GM19468 (cell line): ENCODE results near the gene PXDC1.
"Not testable (repeated sequence)": the region's sequence is repeated elsewhere in the genome, so short reads cannot be mapped to it uniquely, and the experiment has no call there.

Source experiments
- ATAC-seq: cut with Tn5 transposase; IDR thresholded peaks from one replicate; pipeline ENCODE4 v1.9.1; 2021; ENCODE audit warnings: mild to moderate bottlenecking, moderate library complexity, moderate number of reproducible peaks; ENCODE audit not compliant: unreplicated experiment; ENCODE audit errors: extremely low read depth

PXDC1 gene

DNA sequence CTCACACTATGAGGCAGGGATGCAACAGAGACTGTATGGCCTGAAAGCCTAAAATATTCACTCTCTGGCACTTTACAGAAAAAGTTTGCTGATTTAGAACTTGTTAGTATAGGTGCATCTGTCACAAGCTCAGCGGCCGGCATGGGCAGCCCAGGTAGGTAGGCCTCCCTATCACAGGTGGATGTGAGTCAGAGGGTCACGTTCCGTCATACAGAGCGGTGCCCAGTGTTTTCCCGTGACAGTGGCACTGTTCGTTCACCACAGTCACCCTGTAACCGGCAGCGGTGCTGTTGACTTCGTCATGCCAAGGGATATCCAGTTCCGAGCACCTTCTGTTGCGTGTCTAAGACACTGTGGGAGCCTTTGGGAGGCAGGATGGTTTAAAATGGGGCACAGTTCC lies 32.9 kb upstream of the PXDC1 start:
- ATAC-seq = no peak

- no peak for ATAC-seq
Measured at GRCh38 chr6:3782876-3783832, 31.6 kb upstream of the PXDC1 start.

DNA sequence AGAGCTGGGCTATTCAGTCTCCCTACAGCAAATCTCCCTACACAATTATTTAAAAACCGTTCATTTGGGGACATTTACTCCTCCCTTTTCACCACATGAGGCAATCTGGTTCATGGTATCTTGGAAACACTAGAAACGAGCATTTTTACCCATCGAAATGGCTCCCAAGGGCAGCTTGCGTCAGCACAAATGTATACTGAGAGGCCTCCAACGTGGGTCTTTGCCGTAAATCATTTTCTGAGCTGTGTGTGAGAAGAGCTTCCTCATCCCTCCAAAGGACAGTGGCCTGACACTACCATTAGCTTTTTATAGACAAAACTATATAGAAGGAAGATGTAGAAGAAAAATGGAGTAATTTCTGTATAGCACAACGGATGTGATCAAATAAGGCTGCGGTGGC lies 30.0 kb upstream of the PXDC1 start:
- ATAC-seq = no peak

- no peak for ATAC-seq
Measured at GRCh38 chr6:3779574-3779849, 28.0 kb upstream of the PXDC1 start.

GRCh38 chr6:3778701-3779573 lies 27.4 kb upstream of the PXDC1 start:
- ATAC-seq = no peak

GRCh38 chr6:3777730-3778461 lies 26.4 kb upstream of the PXDC1 start:
- ATAC-seq = no peak

GRCh38 chr6:3776881-3777507 lies 25.5 kb upstream of the PXDC1 start:
- no peak for ATAC-seq

GRCh38 chr6:3775847-3776246 lies 24.3 kb upstream of the PXDC1 start:
- ATAC-seq = no peak

GRCh38 chr6:3775386-3775785 lies 23.9 kb upstream of the PXDC1 start:
- no peak for ATAC-seq

DNA sequence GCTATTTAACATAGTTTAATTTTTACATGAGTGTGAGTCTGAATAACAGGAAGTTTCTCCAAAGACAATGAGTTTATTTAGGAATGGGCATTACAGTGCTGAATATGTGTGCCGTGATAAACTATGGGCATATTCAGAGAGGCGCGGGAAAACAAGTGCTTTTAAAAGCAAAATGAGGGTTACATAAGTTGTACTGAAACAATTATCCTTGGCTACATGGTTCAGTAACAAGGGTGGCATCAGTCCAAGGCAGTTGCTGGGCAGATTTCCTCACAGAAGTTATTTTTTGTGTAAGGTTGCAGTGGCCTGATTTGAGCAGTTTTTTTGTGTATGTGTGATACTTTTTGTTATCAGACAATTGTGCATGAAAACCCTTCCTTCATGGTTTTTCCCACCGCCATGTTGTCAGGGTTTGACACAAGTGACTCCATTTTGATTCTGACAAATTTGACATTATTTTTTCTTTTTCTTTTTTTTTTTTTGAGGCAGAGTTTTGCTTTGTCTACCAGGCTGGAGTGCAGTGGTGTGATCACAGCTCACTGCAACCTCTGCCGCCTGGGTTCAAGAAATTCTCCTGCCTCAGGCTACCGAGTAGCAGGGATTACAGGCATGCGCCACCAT lies 22.3 kb upstream of the PXDC1 start:
- ATAC-seq = no peak

DNA sequence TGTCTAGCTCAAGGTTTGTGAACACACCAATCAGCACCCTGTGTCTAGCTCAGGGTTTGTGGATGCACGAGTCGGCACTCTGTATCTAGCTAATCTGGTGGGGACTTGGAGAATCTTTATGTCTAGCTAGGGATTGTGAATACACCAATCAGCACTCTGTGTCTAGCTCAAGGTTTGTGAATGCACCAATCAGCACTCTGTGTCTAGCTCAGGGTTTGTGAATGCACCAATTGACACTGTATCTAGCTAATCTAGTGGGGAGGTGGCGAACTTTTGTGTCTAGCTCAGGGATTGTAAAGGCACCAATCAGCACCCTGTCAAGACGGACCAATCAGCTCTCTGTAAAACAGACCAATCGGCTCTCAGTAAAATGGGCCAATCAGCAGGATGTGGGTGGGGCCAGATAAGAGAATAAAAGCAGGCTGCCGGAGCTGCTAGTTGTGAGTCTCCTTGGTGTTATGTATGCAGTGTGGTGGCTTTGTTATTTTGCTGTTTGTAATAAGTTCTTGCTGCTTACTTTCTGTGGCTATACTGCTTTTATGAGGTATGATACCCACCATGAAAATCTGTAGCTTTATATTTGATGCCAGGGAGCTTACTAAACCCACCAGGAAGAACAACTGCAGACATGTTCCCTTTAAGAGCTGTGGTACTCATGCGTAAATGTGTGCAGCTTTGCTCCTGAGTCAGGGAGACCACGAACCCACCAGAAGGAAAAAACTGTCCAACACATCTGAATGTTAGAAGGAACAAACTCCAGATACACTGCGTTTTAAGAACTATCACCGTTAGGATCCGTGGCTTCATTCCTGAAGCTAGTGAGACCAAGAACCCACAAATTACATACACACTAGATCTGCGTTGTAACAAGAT lies 20.9 kb upstream of the PXDC1 start:
- not testable (repeated sequence) for ATAC-seq

DNA sequence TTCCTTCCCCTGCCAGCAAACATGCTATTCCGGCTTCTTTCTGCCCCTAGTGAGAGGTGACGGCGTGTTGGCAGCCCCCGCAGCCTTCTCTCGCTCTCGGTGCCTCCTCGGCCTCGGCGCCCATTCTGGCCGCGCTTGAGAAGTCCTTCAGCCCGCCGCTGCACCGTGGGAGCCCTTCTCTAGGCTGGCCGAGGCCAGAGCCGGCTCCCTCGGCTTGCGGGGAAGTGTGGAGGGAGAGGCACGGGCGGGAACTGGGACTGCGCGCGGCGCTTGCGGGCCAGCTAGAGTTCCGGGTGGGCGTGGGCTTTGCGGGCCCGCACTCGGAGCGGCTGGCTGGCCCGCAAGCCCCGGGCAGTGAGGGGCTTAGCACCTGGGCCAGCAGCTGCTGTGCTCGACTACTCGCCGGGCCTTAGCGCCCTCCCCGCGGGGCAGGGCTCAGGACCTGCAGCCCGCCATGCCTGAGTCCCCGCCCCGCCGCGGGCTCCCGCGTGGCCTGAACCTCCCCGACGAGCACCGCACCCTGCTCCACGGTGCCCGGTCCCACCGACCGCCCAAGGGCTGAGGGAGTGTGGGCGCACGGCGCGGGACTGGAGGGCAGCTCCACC lies 20.0 kb upstream of the PXDC1 start:
- ATAC-seq = no peak

GRCh38 chr6:3770023-3770720 lies 18.7 kb upstream of the PXDC1 start:
- no peak for ATAC-seq

DNA sequence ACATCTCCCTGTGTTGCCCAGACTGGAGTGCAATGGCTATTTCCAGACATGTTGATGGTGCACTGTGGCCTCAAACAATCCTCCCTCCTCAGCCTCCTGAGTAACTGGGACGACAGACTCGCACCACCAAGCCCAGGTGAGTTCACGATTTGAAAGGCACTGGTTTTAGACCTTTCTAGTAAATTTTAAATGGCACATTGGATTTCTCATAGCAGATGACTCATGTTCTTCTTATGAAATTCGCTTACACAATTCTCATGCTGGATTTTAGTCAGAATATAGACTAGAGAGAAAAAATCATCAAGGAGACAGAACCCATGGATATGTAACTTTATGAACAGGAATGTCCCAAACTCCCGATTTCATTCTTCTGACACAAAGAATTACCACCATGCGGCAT lies 18.1 kb upstream of the PXDC1 start:
- ATAC-seq = no peak

DNA sequence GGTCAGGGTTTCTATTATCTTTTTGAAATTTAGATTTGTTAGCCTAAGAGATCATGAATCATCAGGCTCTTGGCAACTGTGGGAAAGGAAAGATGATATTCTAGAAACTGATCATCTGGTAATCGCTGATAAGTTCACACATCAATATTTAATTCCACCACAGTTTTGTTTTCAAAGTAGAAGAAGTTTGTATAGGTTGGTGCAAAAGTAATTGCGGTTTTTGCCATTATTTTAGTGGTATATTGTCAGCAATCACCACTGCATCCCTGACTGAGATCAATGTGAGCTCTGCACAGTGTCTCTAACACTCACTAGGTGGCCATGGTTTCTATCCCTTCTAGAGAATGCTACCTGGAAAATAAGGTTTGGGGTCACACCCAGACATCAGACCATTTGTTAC lies 17.0 kb upstream of the PXDC1 start:
- no peak for ATAC-seq

DNA sequence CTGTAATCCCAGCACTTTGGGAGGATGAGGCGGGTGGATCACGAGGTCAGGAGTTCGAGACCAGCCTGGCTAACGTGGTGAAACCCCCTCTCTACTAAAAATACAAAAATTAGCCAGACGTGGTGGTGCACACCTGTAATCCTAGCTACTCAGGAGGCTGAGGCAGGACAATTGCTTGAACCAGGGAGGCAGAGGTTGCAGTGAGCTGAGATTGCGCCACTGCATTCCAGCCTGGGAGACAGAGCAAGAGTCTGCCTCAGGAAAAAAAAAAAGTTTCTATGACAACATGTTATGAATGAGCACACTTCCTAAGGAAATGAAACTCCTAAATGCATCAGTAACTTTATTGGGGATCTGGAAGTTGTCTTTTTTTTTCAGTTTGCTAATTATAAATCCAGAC lies 16.0 kb upstream of the PXDC1 start:
- ATAC-seq = not testable (repeated sequence)

- no peak for ATAC-seq
Measured at GRCh38 chr6:3766214-3766613, 14.7 kb upstream of the PXDC1 start.

DNA sequence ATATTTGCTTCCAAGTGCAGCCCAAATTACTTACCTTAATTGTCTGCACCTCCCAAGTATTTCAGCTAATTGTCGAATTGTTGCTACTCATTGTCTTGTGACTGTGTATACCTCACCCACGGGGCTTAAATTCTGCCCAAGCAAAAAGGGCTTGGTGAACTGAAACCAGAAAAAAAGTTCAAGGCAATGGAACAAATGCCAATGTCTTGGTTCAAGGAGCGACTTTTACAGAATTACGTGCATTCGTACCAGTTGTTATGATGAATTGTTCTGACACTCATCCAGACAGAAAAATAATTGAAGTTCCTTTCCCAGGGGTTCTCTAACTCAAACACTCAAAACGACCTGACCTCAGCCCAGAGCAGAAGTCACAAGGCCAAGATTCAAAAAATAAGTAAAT lies 13.9 kb upstream of the PXDC1 start:
- no peak for ATAC-seq
